ENCODE data around the gene TMC8.
A peak's percentile ranks its signal among the peaks of the same experiment; 100 is the strongest.

The TMC8 gene

GRCh38 chr17:78154903-78155811, 24.6 kb downstream of the TMC8 start:
- peaks cover 5% of the 10 kb centered on the region for H3K4me1 Mint-ChIP-seq
- no peaks in the 10 kb centered on the region for H3K9me3 Mint-ChIP-seq
- no peaks in the 10 kb centered on the region for H3K36me3 Mint-ChIP-seq (ENCODE audit: low read depth)
- H3K27ac Mint-ChIP-seq, result peak overlapping the region; percentile 20 to 76 (median 68)
- H3K27me3 Mint-ChIP-seq (ENCODE audit: low read depth), result no peaks in the 10 kb centered on the region
- TF ChIP-seq CTCF (IDR thresholded peaks at IDR 0.05; ENCODE audit: unreplicated experiment in 3 of 3), result no peak
- H3K4me3 Mint-ChIP-seq, result no peak overlapping the region

- Mint-ChIP-seq H3K9me3 (no peaks in the 10 kb centered on the region), H3K4me3 (no peak overlapping the region), H3K27ac (peak overlapping the region in 1 of 3 experiments; percentile 20), H3K27me3 (ENCODE audit: low read depth) (peaks cover 5% of the 10 kb centered on the region), H3K36me3 (ENCODE audit: low read depth) (no peaks in the 10 kb centered on the region), H3K4me1 (no peaks in the 10 kb centered on the region)
- TF ChIP-seq CTCF (IDR thresholded peaks at IDR 0.05; ENCODE audit: unreplicated experiment in 3 of 3), result no peak
These were observed 29.1 kb downstream of the TMC8 start for GRCh38 chr17:78159575-78160158.

- Mint-ChIP-seq H3K36me3 (ENCODE audit: low read depth) (no peaks in the 10 kb centered on the region), H3K27ac (no peak overlapping the region), H3K4me1 (no peaks in the 10 kb centered on the region), H3K4me3 (peak overlapping the region in 2 of 3 experiments; percentile 11 to 26), H3K9me3 (no peaks in the 10 kb centered on the region), H3K27me3 (ENCODE audit: low read depth) (peaks cover 5% of the 10 kb centered on the region)
- TF ChIP-seq CTCF (IDR thresholded peaks at IDR 0.05; ENCODE audit: unreplicated experiment in 3 of 3), result no peak
These were observed 33.5 kb downstream of the TMC8 start for GRCh38 chr17:78163881-78164747.

- Mint-ChIP-seq H3K4me1 (no peaks in the 10 kb centered on the region), H3K4me3 (no peak overlapping the region), H3K27me3 (ENCODE audit: low read depth) (peaks cover 5% of the 10 kb centered on the region), H3K36me3 (ENCODE audit: low read depth) (no peaks in the 10 kb centered on the region), H3K9me3 (no peaks in the 10 kb centered on the region), H3K27ac (no peak overlapping the region)
- TF ChIP-seq CTCF (IDR thresholded peaks at IDR 0.05; ENCODE audit: unreplicated experiment in 3 of 3), result no peak
These were observed 34.4 kb downstream of the TMC8 start for GRCh38 chr17:78164748-78165607.

GRCh38 chr17:78166416-78166815, 35.8 kb downstream of the TMC8 start:
- H3K27me3 Mint-ChIP-seq (ENCODE audit: low read depth), result peaks cover 4% of the 10 kb centered on the region
- no peak overlapping the region for H3K27ac Mint-ChIP-seq
- no peak for TF ChIP-seq CTCF (IDR thresholded peaks at IDR 0.05; ENCODE audit: unreplicated experiment in 3 of 3)
- H3K36me3 Mint-ChIP-seq (ENCODE audit: low read depth), result no peaks in the 10 kb centered on the region
- H3K4me1 Mint-ChIP-seq, result no peaks in the 10 kb centered on the region
- peak overlapping the region in 1 of 3 experiments; percentile 15 for H3K4me3 Mint-ChIP-seq
- no peaks in the 10 kb centered on the region for H3K9me3 Mint-ChIP-seq
